AG09319 (cell line): ENCODE results near the gene CEP112.

ENCODE experiments used
- DNase-seq: peaks from one replicate; pipeline ENCODE4 v3.0.0-alpha.2; 2010; ENCODE audit warnings: low read depth; ENCODE audit errors: extremely low read depth
- CTCF ChIP-seq: IDR thresholded peaks from 2 replicates; pipeline ENCODE4 v1.5.1; 2011; ENCODE audit warnings: low read depth, mild to moderate bottlenecking, inconsistent platforms, low read length, moderate library complexity

CEP112 gene

GRCh38 chr17:66032082-66032712 is 159.7 kb downstream of the CEP112 start:
- no peak for DNase-seq
- TF ChIP-seq CTCF: no peak

GRCh38 chr17:66025551-66025950 is 166.4 kb downstream of the CEP112 start:
- TF ChIP-seq CTCF: no peak
- DNase-seq: no peak

GRCh38 chr17:66021757-66022156 is 170.2 kb downstream of the CEP112 start:
- TF ChIP-seq CTCF: no peak
- DNase-seq: no peak

- TF ChIP-seq CTCF: no peak
- no peak for DNase-seq
Measured at GRCh38 chr17:66018786-66019185, 173.1 kb downstream of the CEP112 start.

GRCh38 chr17:66016231-66016630 is 175.7 kb downstream of the CEP112 start:
- TF ChIP-seq CTCF: no peak

GRCh38 chr17:66008680-66009079 is 183.3 kb downstream of the CEP112 start:
- DNase-seq: no peak
- TF ChIP-seq CTCF: no peak

More at GRCh38 chr17:66016231-66016630, 175.7 kb downstream of the CEP112 start:
- DNase-seq: no peak

- no peak for TF ChIP-seq CTCF
Measured at GRCh38 chr17:66006654-66007053, 185.3 kb downstream of the CEP112 start.

More at GRCh38 chr17:66006654-66007053, 185.3 kb downstream of the CEP112 start:
- DNase-seq: no peak
